Activated naive CD4-positive, alpha-beta T cell (primary cell): Measurements from ENCODE around the gene SLC4A8.
A peak's percentile ranks its signal among the peaks of the same experiment; 100 is the strongest.

ENCODE experiments used
- DNase-seq, 4 experiments: peaks; one replicate each; lab custom pipeline; 2025; lab: John Stamatoyannopoulos, UW

SLC4A8 gene

DNA sequence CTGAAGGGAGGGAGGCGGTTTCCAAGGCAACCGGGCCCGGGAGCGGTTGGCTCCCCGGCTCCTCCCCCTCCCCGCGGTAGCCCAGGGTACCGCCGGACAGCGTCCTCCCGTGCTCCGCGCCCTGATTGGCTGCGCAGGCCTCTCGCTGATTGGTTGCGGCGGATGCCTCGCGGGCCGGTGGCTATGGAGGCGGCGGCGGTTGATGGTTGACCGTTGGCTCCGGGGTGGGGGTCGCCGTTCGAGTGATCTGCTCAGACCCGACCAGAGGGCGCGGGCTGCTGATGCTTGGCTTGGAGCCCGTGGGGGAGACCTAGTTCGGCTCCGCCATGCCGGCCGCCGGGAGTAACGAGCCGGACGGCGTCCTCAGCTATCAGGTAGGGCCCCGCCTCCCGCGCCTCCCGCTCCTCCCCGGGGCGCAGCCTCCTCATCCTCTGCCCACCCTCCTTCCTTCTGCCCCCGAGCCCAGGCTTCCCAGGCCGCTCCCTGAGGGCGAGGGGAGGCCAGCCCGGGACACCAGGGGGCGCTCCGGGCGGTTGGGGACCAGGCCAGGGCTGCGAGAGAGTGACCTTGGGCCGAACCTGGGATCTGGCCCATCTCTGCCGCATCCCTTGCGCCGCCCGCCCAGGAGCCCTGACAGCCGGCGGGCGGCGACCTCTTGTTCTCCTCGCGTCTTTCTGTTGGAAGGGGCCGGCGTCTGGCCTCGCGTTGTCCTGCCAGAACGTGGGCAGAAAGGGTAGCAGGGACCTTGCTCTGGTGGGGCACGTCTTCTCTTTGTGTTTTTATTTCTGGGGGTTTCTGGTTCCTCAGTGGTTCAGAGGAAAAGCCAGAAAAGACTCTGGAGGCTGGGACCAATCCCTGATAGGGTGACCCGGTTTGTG, at the start of gene SLC4A8:
Gene SLC4A8, plus strand, starts transcription at position 170 of the 878 bp plus-strand sequence. Its CDS starts 157 bp downstream, at position 327.
- DNase-seq: peak; percentile 16 to 47 (median 30)

DNA sequence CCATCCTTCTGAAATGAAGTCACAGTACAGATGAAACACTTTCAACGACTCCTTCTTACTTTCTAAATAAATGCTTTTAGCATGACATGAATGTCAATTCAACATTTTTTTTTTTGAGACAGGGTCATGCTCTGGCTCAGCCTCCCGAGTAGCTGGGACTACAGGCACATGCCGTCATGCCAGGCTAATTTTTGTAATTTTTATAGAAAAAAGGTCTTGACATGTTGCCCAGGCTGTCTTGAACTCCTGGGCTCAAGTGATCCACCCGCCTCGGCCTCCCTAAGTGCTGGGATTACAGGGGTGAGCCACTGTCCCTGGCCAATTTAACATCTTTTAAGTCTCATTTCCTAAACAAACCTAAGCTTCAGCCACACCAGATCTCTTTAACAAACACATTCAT, 49.8 kb upstream of the SLC4A8 start:
- DNase-seq: no peak

DNA sequence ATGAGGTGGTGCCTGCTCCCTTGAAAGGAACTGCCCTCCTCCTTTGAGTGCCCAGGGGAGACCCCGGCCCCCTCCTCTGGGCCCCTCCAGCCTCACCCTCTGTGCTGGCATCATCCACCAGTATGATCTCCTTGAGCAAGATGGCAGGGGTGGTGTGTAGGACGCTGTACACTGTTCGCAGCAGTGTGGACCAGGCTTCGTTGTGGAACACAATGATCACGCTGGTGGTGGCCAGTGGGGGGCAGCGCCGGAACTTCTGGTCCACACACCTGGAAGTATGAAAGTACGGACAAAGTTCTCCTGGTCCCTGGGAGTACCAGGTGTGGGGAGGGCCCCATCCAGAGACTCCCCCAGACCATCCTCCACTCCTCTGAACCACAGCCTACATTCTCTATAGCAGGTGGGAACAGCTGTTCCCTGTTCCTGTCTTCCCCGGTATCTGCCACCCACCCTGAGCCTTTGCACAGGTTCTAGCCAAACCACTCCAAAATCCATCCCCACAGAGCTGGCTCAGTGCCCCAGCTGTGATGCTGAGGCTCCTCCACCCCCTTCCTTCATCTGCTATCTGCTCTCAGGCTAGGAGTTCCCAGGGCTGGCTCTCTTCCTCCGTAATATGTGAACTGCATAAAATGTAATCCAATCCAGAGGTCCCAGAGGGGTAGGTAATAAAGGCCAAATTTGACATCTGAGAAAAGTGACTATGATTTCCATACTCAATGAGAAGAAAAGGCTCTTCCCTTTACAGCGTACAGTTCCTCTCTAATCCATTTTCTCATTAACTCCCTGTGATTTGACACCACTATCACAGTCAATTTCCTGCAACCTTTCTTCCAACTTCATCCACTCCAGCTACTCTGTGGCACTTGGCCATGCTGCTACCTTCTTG, 47.3 kb upstream of the SLC4A8 start:
- DNase-seq: no peak

DNA sequence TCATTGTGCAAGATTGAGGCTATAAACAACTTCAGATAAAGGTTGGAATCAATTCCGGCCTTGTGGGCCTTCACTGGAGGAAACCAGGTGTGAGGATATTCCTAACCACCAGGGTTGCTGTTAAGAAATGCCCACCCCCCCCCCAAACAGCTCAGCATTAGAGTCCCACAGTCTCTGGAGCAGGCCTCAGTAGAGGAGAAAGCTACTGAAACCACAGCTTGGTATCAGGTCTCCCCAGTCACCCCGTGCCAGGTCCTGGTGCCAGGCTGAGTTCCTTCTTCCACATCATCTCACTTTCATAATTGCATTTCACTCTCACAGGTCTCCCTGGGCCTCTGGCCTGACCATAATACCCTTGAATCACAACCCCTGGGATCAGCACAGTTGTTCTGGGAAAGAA, 45.9 kb upstream of the SLC4A8 start:
- no peak for DNase-seq

DNA sequence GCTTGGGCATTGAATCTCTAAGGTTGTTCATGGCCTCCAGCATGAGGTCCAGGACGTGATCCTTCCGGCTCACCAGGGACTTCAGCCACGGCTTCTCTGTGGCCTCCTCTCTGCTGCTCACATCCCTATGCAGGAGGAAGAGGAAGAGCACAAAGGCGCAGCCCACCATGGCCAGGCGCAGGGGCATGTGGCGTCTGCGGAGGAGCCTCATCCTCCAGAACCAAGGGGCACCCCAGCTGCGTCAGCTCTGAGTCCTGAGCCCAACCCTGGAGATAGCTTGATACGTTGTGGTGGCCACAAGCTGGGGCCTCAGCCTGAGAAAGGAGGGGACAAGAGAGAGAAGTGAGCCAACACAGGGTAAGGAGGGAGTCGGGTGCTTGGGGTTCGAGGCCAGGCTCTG, 45.1 kb upstream of the SLC4A8 start:
- no peak for DNase-seq

DNA sequence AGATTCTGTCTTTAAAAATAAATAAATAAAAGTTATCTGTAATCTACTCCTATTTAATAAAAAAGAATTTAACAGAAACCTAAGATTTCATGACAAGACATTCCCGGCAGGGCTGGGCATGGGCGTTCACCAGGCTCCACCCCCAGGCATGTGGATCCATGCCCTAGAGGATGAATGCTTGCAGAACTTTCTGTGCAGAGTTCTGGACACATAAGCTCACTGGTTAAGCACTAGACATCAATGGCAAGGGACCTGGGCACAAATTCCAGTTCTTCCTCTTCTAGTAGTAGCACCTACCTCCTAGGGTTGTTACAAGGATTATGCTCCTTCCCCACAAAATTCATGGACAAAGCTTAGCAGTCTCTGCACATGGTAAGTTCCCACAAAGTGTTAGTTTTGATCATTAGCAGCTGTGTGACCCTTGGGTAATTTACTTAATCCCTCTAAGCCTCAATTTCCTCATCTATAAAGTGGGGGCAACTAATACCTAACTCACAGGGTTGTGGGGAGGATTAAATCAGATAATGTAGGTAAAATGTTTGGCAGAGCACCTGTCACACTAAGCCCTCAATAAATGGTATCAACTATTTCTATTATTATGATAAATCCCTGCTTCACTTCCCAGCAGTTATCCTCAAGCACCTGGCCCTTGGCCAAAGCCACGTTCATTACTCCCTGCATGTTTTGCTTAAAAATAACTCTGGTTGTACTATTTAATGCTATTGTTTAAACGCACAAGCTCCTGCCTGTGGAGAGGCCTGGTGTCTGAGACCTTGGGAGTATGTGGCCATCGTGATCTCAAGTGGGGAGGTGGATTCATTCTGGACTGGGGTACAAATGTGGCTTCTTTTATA, 43.2 kb upstream of the SLC4A8 start:
- no peak for DNase-seq

DNA sequence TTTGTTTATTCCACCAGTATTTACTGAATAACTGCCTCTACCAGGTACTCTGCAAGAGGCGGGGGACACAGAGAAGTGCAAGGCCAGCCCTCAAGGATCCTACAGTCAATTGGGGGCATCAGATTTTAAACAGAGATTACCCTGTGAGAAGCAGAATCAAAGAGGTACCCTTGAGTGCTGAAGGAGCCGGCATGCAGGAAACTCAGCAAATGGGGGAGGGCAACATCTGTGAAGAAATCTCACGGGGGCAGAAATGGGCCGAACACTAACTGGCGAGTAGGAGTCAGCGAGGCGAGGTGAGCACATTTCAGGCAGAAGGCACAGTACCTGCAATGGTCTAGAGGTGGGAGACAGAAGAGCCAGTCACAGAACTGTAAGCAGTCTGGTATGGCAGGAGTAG, 42.5 kb upstream of the SLC4A8 start:
- no peak for DNase-seq

DNA sequence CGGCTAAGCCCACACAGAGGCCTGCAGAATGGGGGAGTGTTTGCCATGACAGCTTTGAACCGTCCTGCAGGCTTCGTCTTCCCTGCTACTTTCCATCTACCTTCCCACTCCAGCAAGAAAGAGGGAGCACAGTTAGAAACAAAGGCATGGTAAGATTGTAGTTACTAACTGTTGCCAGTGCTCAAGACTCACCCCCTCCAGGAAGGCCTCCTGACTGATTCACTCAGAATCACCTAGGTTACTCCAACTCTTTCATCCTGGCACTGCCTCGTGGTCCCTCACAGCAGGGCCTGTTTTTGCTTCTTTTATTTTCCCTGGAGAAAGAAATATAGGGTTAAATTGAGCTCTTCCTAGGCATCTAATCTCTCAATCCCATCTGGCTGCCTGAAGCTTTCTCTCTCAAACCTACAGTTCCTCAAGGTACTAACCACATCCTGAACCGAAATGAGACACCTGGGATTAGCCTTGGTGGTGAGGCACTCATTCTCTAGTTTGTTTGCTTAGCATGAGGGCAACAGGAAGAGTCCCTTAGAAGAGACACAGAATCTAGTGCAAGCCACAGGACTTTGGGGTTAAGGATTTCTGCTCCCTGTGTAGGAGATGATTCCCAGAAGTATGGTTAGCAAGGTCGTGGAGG, 41.2 kb upstream of the SLC4A8 start:
- DNase-seq: no peak

DNA sequence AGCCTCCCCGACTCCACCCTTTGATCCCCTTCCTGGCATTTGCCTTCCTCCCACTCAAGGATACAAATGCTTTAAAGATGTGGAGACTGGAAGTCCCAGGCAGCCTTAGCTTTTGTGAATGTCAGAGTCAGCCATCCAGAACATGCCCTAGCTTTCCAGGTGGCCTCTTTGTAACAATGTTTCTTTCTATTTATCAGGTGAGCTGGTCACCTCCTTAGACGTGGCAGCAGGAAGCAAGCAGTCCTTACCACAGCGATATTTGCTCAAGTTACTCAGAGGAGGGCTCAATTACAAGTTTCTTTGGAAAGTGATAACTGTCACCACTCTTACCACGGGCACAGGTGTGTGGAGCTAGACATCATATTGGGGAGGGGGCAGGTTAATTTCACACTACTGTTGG, 38.3 kb upstream of the SLC4A8 start:
- no peak for DNase-seq

DNA sequence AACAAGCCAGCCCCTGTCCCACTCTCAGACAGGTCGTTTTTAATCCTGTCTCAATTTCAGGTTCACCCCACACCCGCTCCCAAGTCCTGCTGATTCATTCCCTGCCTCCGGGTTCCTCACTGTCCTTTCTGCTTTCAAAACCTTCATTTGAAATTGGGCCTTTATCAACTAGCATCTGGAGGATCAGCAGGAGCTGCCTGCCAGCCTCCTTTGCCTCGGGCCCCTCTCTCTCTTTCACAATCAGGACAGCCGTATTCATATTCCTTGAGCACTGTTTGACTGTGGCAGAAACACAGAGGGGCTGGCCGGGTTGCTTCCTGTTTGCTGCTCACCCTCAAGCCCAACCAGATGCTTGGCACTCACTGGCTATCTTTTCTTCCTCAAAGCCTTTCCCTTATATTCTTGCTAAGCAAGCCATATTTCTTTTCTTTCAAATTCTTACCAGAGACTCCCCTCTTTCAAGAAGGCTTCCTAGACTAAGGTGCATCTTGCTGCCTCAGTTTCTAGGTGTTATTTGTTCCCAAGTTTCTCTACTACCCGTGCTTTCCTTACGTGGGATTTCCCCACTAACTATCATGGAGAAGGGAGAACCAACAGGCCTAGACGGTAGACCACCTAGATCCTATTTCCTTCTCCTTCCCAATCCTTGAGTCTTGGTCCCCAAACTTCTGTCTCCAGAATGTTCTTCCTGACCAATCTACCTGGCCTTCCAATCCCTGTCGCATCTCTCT, 36.4 kb upstream of the SLC4A8 start:
- DNase-seq: no peak

DNA sequence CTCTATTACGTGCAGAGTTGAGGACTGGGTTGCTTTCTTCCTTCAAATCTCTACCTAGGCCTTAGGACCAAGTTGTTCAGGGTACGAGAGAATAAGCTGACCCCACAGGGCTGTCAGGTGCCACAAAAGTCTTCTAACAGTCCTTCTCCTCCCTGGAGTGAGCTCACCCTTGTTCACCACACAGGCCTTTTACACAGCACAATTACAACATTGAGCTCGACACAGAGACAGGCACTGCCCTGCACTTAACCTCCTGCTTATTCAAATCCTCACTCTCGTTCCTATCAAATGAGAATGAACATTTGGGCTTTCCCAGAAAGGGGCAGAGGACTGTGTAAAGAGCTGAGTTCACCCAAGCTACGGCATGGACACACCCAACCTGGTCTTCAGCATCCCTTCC, 35.8 kb upstream of the SLC4A8 start:
- DNase-seq: no peak

DNA sequence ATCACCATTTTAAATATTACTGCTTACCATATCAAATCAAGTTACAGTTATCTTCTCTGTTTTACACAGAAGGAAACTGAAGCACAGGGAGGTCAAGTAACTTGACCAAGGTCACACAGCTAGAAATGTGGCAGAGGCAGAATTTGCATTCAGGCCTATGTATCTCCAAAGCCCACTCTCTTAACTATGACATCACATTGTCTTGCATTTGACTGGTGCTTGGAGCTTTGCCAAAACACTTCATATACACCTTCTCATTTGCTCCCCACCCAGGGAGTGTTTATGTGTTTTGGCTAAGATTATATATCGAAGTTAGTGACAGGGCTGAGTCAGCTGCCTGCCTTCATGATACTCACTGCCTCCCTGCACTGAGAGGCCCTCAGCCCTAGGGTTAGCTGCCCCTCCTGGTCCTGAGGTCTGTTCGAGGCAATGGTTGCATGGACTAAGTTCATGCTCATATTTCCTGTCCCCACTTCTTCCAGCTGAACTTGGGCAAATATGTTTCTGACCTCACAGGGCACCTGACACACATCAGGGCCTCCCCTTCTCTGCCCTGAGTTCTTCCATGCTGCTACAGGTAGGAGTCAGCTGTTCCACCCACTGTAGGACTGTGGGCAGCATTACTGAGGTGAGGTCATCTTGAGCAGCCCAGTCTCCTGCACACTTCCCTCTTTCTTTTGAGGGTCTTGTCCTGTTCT, 35.2 kb upstream of the SLC4A8 start:
- no peak for DNase-seq

DNA sequence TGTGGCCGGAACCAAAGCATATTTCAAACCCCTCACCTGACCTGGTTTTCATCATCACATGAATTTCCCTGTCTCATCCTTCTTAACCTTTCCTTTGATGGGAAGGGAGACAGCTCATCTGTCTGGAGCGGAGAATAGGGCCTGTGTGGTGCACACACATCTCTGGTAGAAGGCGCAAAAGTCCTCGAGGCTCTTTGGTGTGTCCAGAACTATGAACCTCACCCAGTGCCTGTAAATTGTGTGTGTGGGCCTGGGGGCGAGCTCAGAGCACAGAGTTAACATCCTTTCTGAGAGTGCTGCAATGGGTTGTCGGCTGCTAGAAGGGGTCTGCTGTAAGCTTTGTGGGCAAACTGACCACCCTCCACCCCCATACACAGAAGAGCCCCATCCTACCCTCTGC, 34.2 kb upstream of the SLC4A8 start:
- no peak for DNase-seq

DNA sequence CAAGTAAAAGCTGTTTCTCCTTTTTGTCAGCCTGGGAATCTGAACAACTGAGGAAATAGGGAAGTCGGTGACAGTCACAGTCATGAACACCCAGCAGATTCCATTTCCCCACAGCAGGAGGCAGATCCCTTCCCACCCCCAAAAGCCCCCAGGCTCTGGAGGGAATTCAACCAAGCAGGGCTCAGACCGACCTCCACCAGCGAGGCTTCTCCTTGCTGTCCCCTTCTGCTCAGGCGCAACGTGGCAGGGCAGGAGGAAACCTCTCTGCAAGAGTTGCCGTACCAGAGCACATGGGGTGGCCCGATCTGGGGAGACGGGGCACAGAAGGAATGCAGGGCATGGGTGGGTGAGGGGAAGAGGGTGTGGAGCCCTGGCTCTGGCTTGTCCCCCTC, 33.7 kb upstream of the SLC4A8 start:
- peak in 1 of 4 experiments; percentile 25 for DNase-seq

DNA sequence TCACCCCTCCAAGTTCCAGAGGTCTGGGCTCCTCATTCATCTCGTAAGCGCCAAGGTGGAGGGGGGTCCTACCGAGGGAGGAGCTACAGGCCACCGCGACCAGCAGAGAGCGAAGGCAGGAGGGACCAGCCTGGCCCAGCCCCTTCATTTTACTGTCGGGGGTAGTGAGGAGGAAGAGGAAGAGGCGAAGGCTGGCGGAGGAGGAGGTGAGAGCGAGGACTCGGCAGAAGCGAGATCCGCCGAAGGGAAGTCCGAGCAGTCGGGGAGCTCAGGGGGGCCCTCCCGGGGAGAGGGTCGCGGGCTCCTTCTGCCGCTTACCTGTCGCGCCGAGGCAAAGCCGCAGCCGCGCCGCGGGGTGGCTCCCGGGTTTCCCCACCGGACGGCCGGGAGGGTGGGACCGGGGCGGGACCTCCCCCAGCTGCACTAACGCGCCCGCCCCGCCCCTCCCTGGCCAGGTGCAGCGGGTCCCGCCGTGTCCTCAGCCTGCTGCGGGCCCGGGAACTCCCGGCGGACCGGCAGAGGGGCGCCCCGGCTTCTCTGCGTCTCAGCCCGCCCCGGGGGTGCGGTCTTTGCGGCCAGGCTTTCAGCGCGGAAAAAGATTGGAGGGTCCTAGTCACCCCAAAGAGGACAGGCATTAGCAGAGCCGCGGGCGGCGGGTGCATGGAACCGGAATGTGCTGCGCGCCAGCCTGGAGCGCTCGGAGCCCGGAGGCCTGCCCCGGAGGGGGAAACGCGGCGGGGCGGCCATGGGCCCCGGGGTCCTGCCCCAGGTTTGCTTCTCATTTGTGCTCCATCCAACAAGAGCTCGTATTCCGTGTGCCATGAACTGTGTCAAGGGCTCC, 33.1 kb upstream of the SLC4A8 start, which contains the start of gene GALNT6:
Gene GALNT6, minus strand, starts transcription at position 124 of the 841 bp plus-strand sequence. CDS start 11,625 bp downstream, outside the sequence.
- DNase-seq: peak in 3 of 4 experiments; percentile 19 to 63 (median 46)

DNA sequence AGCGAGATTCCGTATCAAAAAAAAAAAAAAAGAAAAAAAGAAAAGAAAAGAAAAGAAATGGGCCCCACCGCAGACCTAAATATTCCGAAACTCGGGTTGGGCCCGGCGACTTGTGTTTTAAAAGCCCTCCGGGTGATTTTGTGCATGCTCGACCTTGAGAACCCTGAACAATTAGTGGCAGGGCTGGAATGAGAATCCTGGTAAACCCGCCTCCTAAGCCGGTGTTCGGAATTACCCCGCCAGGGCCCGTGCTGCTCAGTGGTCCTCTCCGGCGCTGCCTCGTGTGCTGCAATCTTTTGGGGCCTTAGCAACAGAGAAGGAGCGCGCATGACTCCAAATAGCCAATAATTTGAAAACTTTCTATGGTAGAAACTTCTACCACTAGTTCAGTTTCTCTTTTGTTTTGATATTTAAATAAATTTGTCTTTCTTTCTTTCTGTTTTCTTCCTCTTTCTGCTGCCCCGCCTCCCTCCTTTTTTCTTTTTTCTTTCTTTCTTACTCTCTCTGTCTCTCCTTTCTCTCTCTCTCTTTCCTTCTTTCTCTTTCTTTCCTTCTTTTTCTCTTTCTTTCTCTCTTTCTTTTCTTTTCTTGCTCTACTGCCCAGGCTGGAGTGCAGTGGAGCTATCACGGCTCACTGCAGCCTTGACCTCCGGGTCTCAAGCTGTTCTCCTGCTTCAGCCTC, 31.9 kb upstream of the SLC4A8 start:
- no peak for DNase-seq

DNA sequence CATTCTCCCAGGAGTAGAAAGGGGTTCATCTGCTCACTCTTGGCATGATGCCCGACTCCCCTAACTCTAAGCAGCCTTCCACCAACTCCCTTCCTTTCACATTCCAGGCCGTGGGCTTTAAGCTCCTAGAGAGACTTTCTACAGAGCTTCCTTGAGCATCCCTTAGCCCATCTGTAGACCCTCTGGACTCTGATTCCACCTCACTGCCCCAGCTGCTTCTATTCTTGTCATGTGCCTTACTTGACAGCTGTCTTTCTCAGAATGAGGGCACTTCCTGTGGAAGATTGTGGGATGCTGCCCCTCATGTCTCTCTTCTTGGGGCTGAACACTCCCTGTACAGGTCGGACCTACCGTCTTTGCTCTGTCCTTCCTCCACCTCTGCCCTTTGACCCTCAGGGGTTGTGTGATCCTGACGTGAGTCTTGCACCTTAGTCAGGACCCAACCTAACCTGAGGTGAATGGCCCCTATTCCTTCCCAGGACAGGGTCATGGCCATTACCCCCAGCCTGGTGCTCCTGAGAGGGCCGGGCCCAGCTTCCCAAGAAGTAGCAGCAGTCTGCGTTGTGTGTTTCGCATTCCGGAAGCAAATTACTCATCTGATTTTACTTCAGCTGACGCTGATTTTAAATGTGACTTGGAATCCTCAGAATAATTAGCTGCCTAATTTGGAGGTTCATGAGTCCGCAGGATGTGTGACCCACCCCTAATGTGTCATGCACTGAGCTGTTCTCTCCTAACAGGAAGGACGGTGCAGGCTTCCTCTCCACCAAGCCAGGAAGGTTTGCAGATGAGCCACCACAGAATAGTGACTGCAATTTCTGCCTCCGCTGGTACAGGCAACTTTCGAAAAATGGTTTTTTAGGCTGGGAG, 30.7 kb upstream of the SLC4A8 start:
- DNase-seq: peak in 1 of 4 experiments; percentile 18
